Measurements from ENCODE around the gene HMSD. TPM values are rescaled to one million over a fixed set of nuclear protein-coding genes. Genes with fewer than 3 reads are reported as not detected.
"Not testable (repeated sequence)": the region's sequence is repeated elsewhere in the genome, so short reads cannot be mapped to it uniquely, and the experiment has no call there.

The HMSD gene
- total RNA-seq, 1 experiment from 2014 or later, result not detected

DNA sequence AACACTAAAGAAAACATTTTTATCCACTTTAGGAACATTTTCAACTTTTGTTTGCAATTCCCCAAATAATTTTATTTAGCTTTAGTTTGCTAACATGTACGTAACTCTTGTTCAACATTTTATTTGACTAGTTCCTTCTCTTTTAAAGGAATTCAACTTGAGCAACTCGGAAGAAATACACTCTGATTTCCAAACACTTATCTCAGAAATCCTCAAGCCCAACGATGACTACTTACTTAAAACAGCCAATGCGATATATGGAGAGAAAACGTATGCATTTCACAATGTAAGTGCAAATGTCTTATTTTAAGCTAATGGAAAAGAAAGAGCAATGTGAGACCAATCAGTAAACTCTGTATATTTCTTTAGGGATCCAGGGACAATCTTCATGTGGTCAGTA, 31.3 kb upstream of the HMSD start:
- no peak for DNase-seq (ENCODE audit: unreplicated experiment)
- no peaks in the 10 kb centered on the region for H3K9me3 Mint-ChIP-seq (ENCODE audit: unreplicated experiment)
- H3K27me3 Mint-ChIP-seq (ENCODE audit: insufficient read depth, unreplicated experiment), result no peaks in the 10 kb centered on the region
- TF ChIP-seq, protein P1, sequence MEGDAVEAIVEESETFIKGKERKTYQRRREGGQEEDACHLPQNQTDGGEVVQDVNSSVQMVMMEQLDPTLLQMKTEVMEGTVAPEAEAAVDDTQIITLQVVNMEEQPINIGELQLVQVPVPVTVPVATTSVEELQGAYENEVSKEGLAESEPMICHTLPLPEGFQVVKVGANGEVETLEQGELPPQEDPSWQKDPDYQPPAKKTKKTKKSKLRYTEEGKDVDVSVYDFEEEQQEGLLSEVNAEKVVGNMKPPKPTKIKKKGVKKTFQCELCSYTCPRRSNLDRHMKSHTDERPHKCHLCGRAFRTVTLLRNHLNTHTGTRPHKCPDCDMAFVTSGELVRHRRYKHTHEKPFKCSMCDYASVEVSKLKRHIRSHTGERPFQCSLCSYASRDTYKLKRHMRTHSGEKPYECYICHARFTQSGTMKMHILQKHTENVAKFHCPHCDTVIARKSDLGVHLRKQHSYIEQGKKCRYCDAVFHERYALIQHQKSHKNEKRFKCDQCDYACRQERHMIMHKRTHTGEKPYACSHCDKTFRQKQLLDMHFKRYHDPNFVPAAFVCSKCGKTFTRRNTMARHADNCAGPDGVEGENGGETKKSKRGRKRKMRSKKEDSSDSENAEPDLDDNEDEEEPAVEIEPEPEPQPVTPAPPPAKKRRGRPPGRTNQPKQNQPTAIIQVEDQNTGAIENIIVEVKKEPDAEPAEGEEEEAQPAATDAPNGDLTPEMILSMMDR (IDR thresholded peaks at IDR 0.05; ENCODE audit: unreplicated experiment), result no peak
- POLR2A ChIA-PET, result no interaction called here
- no TSS peak for BruUV-seq (replicated peaks)
- no peaks in the 10 kb centered on the region for H3K4me1 Mint-ChIP-seq (ENCODE audit: insufficient read depth, unreplicated experiment)
- intact Hi-C loops (cut with micrococcal nuclease), result no loop called here
- no peaks in the 10 kb centered on the region for H3K36me3 Mint-ChIP-seq (ENCODE audit: insufficient read depth, unreplicated experiment)
- no peak overlapping the region for H3K27ac Mint-ChIP-seq (ENCODE audit: low read depth, unreplicated experiment)
- no peak overlapping the region for H3K4me3 Mint-ChIP-seq (ENCODE audit: unreplicated experiment)
- CTCF ChIA-PET, result interaction anchor here (0.6 kb wide), 1 partner anchor 407 kb away, joined by 3 read pairs; no protein-coding TSS in a partner anchor

- intact Hi-C loops (cut with micrococcal nuclease), result no loop called here
- Mint-ChIP-seq H3K9me3 (ENCODE audit: unreplicated experiment) (no peaks in the 10 kb centered on the region), H3K27ac (ENCODE audit: low read depth, unreplicated experiment) (no peak overlapping the region), H3K4me1 (ENCODE audit: insufficient read depth, unreplicated experiment) (no peaks in the 10 kb centered on the region), H3K4me3 (ENCODE audit: unreplicated experiment) (no peak overlapping the region), H3K27me3 (ENCODE audit: insufficient read depth, unreplicated experiment) (no peaks in the 10 kb centered on the region), H3K36me3 (ENCODE audit: insufficient read depth, unreplicated experiment) (no peaks in the 10 kb centered on the region)
- DNase-seq (ENCODE audit: unreplicated experiment), result no peak
- ChIA-PET POLR2A (no interaction called here), CTCF (interaction anchor here (0.9 to 4.6 kb wide), 3 partner anchors 14 to 411 kb away, joined by 3 to 30 read pairs (median 4); no protein-coding TSS in a partner anchor)
- no TSS peak for BruUV-seq (replicated peaks)
- TF ChIP-seq, protein P1 (IDR thresholded peaks at IDR 0.05; ENCODE audit: unreplicated experiment), result no peak
Measured at GRCh38 chr18:63922049-63922448, 27.1 kb upstream of the HMSD start.

DNA sequence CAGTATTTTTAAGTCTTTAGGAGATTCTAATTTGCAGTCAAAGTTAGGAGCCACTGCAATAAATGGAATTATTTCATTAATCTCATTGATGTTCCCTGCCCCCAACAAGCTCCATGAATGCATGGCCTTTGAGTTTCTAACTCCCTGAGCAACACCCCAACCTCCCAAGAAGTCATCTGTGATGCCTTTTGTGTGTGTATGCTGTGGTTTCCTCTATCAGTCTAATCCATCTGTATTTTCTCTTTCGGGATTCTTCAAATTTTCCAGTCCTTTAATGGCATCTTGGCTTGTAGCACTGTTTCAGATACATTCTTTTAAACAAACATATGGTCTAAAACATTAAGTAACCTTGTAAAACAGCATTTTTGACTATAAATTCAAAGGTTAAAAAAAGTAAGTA, 24.6 kb upstream of the HMSD start:
- H3K9me3 Mint-ChIP-seq (ENCODE audit: unreplicated experiment), result no peaks in the 10 kb centered on the region
- no peaks in the 10 kb centered on the region for H3K36me3 Mint-ChIP-seq (ENCODE audit: insufficient read depth, unreplicated experiment)
- H3K4me3 Mint-ChIP-seq (ENCODE audit: unreplicated experiment), result no peak overlapping the region
- H3K27me3 Mint-ChIP-seq (ENCODE audit: insufficient read depth, unreplicated experiment), result no peaks in the 10 kb centered on the region
- BruUV-seq (replicated peaks), result no TSS peak
- DNase-seq (ENCODE audit: unreplicated experiment), result no peak
- TF ChIP-seq, protein P1 (IDR thresholded peaks at IDR 0.05; ENCODE audit: unreplicated experiment), result no peak
- H3K27ac Mint-ChIP-seq (ENCODE audit: low read depth, unreplicated experiment), result no peak overlapping the region
- intact Hi-C loops (cut with micrococcal nuclease), result no loop called here
- POLR2A ChIA-PET, result interaction anchor here (1.8 kb wide), 1 partner anchor 12 kb away, joined by 4 read pairs; no protein-coding TSS in a partner anchor
- H3K4me1 Mint-ChIP-seq (ENCODE audit: insufficient read depth, unreplicated experiment), result no peaks in the 10 kb centered on the region
- CTCF ChIA-PET, result interaction anchor here (1.0 to 4.6 kb wide), 2 partner anchors 12 to 330 kb away, joined by 4 to 30 read pairs; no protein-coding TSS in a partner anchor

DNA sequence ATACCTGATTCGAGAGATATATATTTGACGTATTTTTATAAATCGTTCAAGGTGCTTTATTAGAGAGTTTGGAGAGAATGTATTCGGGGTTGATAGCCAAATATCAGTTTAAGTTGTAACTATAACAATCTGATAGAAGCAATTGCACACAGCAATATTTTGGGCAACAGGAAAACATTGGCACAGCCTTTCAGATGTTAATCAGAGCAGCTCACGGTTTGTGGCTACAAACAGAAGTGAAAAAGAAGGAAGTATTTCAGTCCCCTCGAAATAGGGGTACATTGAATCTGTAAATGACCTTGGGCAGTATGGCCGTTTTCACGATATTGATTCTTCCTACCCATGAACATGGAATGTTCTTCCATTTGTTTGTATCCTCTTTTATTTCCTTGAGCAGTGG, 20.8 kb upstream of the HMSD start:
- ChIA-PET POLR2A (interaction anchor here (0.7 kb wide), 1 partner anchor 34 kb away, joined by 3 read pairs; no protein-coding TSS in a partner anchor), CTCF (interaction anchor here (0.6 to 1.0 kb wide), 3 partner anchors 8 to 127 kb away, joined by 3 to 6 read pairs (median 4); no protein-coding TSS in a partner anchor)
- no peak overlapping the region for H3K27ac Mint-ChIP-seq (ENCODE audit: low read depth, unreplicated experiment)
- H3K9me3 Mint-ChIP-seq (ENCODE audit: unreplicated experiment), result no peaks in the 10 kb centered on the region
- H3K36me3 Mint-ChIP-seq (ENCODE audit: insufficient read depth, unreplicated experiment), result no peaks in the 10 kb centered on the region
- TF ChIP-seq, protein P1 (IDR thresholded peaks at IDR 0.05; ENCODE audit: unreplicated experiment), result no peak
- H3K4me1 Mint-ChIP-seq (ENCODE audit: insufficient read depth, unreplicated experiment), result no peaks in the 10 kb centered on the region
- H3K4me3 Mint-ChIP-seq (ENCODE audit: unreplicated experiment), result no peak overlapping the region
- intact Hi-C loops (cut with micrococcal nuclease), result no loop called here
- no TSS peak for BruUV-seq (replicated peaks)
- DNase-seq (ENCODE audit: unreplicated experiment), result no peak
- H3K27me3 Mint-ChIP-seq (ENCODE audit: insufficient read depth, unreplicated experiment), result no peaks in the 10 kb centered on the region

GRCh38 chr18:63929369-63929768, 19.7 kb upstream of the HMSD start:
- H3K4me1 Mint-ChIP-seq (ENCODE audit: insufficient read depth, unreplicated experiment); intact Hi-C loops (cut with micrococcal nuclease); H3K4me3 Mint-ChIP-seq (ENCODE audit: unreplicated experiment); BruUV-seq (replicated peaks); H3K9me3 Mint-ChIP-seq (ENCODE audit: unreplicated experiment); H3K27ac Mint-ChIP-seq (ENCODE audit: low read depth, unreplicated experiment); POLR2A ChIA-PET; DNase-seq (ENCODE audit: unreplicated experiment); H3K27me3 Mint-ChIP-seq (ENCODE audit: insufficient read depth, unreplicated experiment); H3K36me3 Mint-ChIP-seq (ENCODE audit: insufficient read depth, unreplicated experiment): not testable (repeated sequence)
- CTCF ChIA-PET, result interaction anchor here (1.5 kb wide), 1 partner anchor 21 kb away, joined by 3 read pairs; the partner anchor contains the start of gene SERPINB10

Measured in MCF 10A (cell line).